ENCODE data around the gene MAP3K13. TPM values are rescaled to one million over a fixed set of nuclear protein-coding genes. Genes with fewer than 3 reads are reported as not detected.

The MAP3K13 gene
- total RNA-seq, 1 experiment from 2014 or later = 21.0 TPM

DNA sequence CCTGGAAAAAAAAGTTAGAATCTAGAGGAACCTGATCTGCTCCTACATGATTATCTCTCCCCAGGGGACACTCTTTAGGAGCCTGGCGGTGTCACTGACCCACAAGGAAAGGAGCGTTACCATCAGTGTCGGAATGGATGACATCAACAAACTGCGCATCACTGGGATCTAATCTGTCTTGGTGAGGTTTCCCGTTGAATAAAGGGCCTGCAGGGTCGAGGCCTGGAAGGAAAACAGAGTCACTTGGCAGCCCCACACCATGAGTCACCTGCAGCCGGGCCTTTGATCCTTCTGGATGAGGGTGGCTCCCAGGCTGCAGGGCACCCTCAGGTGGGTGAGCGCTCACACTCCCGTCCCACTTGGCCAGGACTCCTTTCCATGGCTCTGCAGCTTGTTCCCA lies 164.4 kb downstream of the MAP3K13 start:
- Histone ChIP-seq H3K4me2 (ENCODE audit: low read length) (peak overlapping the region; percentile 77), H3K4me3 (replicated peaks in 1 of 2; ENCODE audit: low read depth in 1 of 2, low read length in 2 of 2) (peak overlapping the region; percentile 0 to 53; a peak in 3 of 4 replicates), H3K9me2 (ENCODE audit: insufficient read depth) (no peaks in the 10 kb centered on the region), H3K27ac (ENCODE audit: low read depth, low read length) (peak overlapping the region; percentile 59), H3K79me2 (ENCODE audit: insufficient read depth, low read length) (no peaks in the 10 kb centered on the region), H3K9ac (ENCODE audit: low read length) (peak overlapping the region; percentile 44), H2AFZ (ENCODE audit: low read depth, low read length, poor library complexity, severe bottlenecking) (peak overlapping the region; percentile 65), H3K9me3 (ENCODE audit: control insufficient read depth in 1 of 2, insufficient read depth in 1 of 2, low read depth in 1 of 2, low read length in 2 of 2) (no peaks in the 10 kb centered on the region), H3K4me1 (ENCODE audit: control insufficient read depth in 1 of 2, insufficient read depth in 2 of 2, low read length in 2 of 2) (peaks cover 23% of the 10 kb centered on the region in 2 experiments), H4K20me1 (ENCODE audit: insufficient read depth) (no peaks in the 10 kb centered on the region), H3K36me3 (ENCODE audit: control insufficient read depth in 1 of 2, insufficient read depth in 2 of 2, low read length in 2 of 2) (no peaks in the 10 kb centered on the region), H3K27me3 (ENCODE audit: insufficient read depth, low read length) (no peaks in the 10 kb centered on the region)
- DNase-seq (ENCODE audit: low read depth, low spot score) (peak; percentile 81), ATAC-seq (peak; percentile 90)
- ChIA-PET CTCF (no interaction called here), RAD21 (ENCODE audit: low non-redundant PET in 1 of 2, low total read pairs in 2 of 2, uncharacterized antibody in 2 of 2, unreplicated experiment in 2 of 2) (no interaction called here), POLR2A (interaction anchor here (1.7 kb wide), 1 partner anchor 11 kb away, joined by 3 read pairs; no protein-coding TSS in a partner anchor)
- no TSS peak for BruUV-seq (replicated peaks)
- TF ChIP-seq JUND (IDR thresholded peaks at IDR 0.05) = peak; percentile 94
- TF ChIP-seq FOSL1 (IDR thresholded peaks at IDR 0.05; ENCODE audit: low read depth) = peak; percentile 89
- TF ChIP-seq POLR2A (IDR thresholded peaks at IDR 0.05; ENCODE audit: borderline replicate concordance, extremely low read depth, insufficient read depth, insufficient read length) = no peak
- TF ChIP-seq RAD21 (IDR thresholded peaks at IDR 0.05; ENCODE audit: low read depth) = peak; percentile 51; the same call in 1 of the 2 replicates
- peak; percentile 58 for TF ChIP-seq POLR2AphosphoS5 (IDR thresholded peaks at IDR 0.05; ENCODE audit: low read depth, low read length)
- TF ChIP-seq CBX3 (IDR thresholded peaks at IDR 0.05; ENCODE audit: low read depth) = peak; percentile 95
- peak; percentile 100 for TF ChIP-seq TCF7L2 (IDR thresholded peaks at IDR 0.05; ENCODE audit: borderline replicate concordance, extremely low read depth, insufficient read depth, insufficient read length)
- peak; percentile 29 for TF ChIP-seq YY1 (IDR thresholded peaks at IDR 0.05; ENCODE audit: extremely low read depth, insufficient replicate concordance, low read depth, low read length)
- peak; percentile 73 for TF ChIP-seq CEBPB (IDR thresholded peaks at IDR 0.05; ENCODE audit: low read depth)
- TF ChIP-seq, protein P1, sequence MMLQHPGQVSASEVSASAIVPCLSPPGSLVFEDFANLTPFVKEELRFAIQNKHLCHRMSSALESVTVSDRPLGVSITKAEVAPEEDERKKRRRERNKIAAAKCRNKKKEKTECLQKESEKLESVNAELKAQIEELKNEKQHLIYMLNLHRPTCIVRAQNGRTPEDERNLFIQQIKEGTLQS (IDR thresholded peaks at IDR 0.05) = no peak
- TF ChIP-seq, protein P2, sequence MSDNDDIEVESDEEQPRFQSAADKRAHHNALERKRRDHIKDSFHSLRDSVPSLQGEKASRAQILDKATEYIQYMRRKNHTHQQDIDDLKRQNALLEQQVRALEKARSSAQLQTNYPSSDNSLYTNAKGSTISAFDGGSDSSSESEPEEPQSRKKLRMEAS (IDR thresholded peaks at IDR 0.05) = peak; percentile 75; the same call in 1 of the 2 replicates
- peak; percentile 85 for TF ChIP-seq SP1 (IDR thresholded peaks at IDR 0.05; ENCODE audit: low read depth)
- no peak for TF ChIP-seq ZFX (IDR thresholded peaks at IDR 0.05)
- peak; percentile 78 for TF ChIP-seq SRF (IDR thresholded peaks at IDR 0.05; ENCODE audit: low read depth)
- TF ChIP-seq SIN3A (IDR thresholded peaks at IDR 0.05; ENCODE audit: low read depth) = peak; percentile 71; the same call in 1 of the 2 replicates
- no peak for TF ChIP-seq EZH2phosphoT487 (IDR thresholded peaks at IDR 0.05; ENCODE audit: borderline replicate concordance)
- intact Hi-C loops (cut with micrococcal nuclease) = loop anchor here (1.0 kb wide), 1 partner anchor 32 kb away; no protein-coding TSS in a partner anchor

Data from HCT116 (cell line).